Mesendoderm (in vitro differentiated cells): ENCODE measurements around the gene CANT1. TPM values are rescaled to one million over a fixed set of nuclear protein-coding genes. Genes with fewer than 3 reads are reported as not detected.

Experiments used
- DNase-seq: peaks from one replicate; pipeline ENCODE4 v3.0.0; 2013
- H2AK5ac ChIP-seq: 2 replicates; pipeline ENCODE4 v1.6.1; 2013; ENCODE audit warnings: low read length, inconsistent platforms
- H2BK120ac ChIP-seq: 2 replicates; pipeline ENCODE4 v1.6.1; 2013; ENCODE audit warnings: low read depth, mild to moderate bottlenecking, low read length, moderate library complexity, mixed read lengths
- H2BK15ac ChIP-seq: replicated peaks from 2 replicates; pipeline ENCODE4 v1.6.1; 2013; ENCODE audit warnings: low read depth, mild to moderate bottlenecking, moderate library complexity
- H2BK5ac ChIP-seq: 2 replicates; pipeline ENCODE4 v1.6.1; 2013; ENCODE audit warnings: low read length, inconsistent platforms
- H3K18ac ChIP-seq: 2 replicates; pipeline ENCODE4 v1.6.1; 2013; ENCODE audit warnings: mild to moderate bottlenecking, low read length, mixed read lengths
- H3K23ac ChIP-seq: one replicate; pipeline ENCODE4 v1.6.1; 2013; ENCODE audit warnings: low read length
- H3K27ac ChIP-seq: 2 replicates; pipeline ENCODE4 v1.5.1; 2013; ENCODE audit warnings: low read depth, mild to moderate bottlenecking, inconsistent platforms, low read length, moderate library complexity
- H3K27me3 ChIP-seq: 2 replicates; pipeline ENCODE4 v1.6.1; 2013; ENCODE audit warnings: low read length, control low read depth, mild to moderate bottlenecking, inconsistent platforms; ENCODE audit not compliant: insufficient read depth, poor library complexity
- H3K36me3 ChIP-seq: 2 replicates; pipeline ENCODE4 v1.6.1; 2013; ENCODE audit warnings: low read length, inconsistent platforms; ENCODE audit not compliant: control insufficient read depth, insufficient read depth
- H3K4ac ChIP-seq: one replicate; pipeline ENCODE4 v1.6.1; 2013; ENCODE audit warnings: low read depth, mild to moderate bottlenecking, low read length, moderate library complexity
- H3K4me1 ChIP-seq: 2 replicates; pipeline ENCODE4 v1.6.1; 2013; ENCODE audit warnings: low read depth, low read length, inconsistent platforms; ENCODE audit not compliant: control insufficient read depth
- H3K4me2 ChIP-seq: 2 replicates; pipeline ENCODE4 v1.6.1; 2013; ENCODE audit warnings: low read length
- H3K4me3 ChIP-seq: 2 replicates; pipeline ENCODE4 v1.5.1; 2013; ENCODE audit warnings: mild to moderate bottlenecking, low read length
- H3K56ac ChIP-seq: one replicate; pipeline ENCODE4 v1.6.1; 2013; ENCODE audit warnings: low read length
- H3K79me1 ChIP-seq: 2 replicates; pipeline ENCODE4 v1.6.1; 2013; ENCODE audit warnings: low read length, inconsistent platforms
- H3K79me2 ChIP-seq: 2 replicates; pipeline ENCODE4 v1.6.1; 2013; ENCODE audit warnings: mild to moderate bottlenecking, low read length; ENCODE audit not compliant: control insufficient read depth, insufficient read depth
- H3K9ac ChIP-seq: 2 replicates; pipeline ENCODE4 v1.6.1; 2013; ENCODE audit warnings: low read length, inconsistent platforms
- H4K5ac ChIP-seq: one replicate; pipeline ENCODE4 v1.6.1; 2013; ENCODE audit warnings: low read length
- H4K8ac ChIP-seq: one replicate; pipeline ENCODE4 v1.6.1; 2013; ENCODE audit warnings: low read depth, mild to moderate bottlenecking, control low read depth, low read length, moderate library complexity
- WGBS: extraction: QIAGEN DNeasy Blood & Tissue Kit; methylation state at CpG from one replicate; pipeline ENCODE4 v1.1.7; 2013; ENCODE audit warnings: low lambda C conversion rate, missing lambda C conversion rate; ENCODE audit not compliant: insufficient coverage; ENCODE audit errors: extremely low coverage; 5-methylcytosine and 5-hydroxymethylcytosine counted together
- polyA plus RNA-seq, 2 experiments: library from polyadenylated mRNA; stranded (reverse); fragments of 200-250 nt; gene quantifications; one replicate each; pipeline ENCODE4 v1.2.3, GENCODE V29; 2013

Gene CANT1
- 21.0 TPM for polyA plus RNA-seq (2013, experiment 1 of 2)
- polyA plus RNA-seq (2013, experiment 2 of 2) = 20.4 TPM

- Histone ChIP-seq H4K8ac (peak within 1 kb of the TSS; percentile 83), H3K27me3 (no peaks in the 10 kb centered on the region), H3K27ac (no peak within 1 kb of the TSS), H3K23ac (no peak within 1 kb of the TSS), H4K5ac (no peak within 1 kb of the TSS), H2BK120ac (no peak within 1 kb of the TSS), H2BK5ac (no peak within 1 kb of the TSS), H3K4me1 (peaks cover 7% of the 10 kb centered on the region), H3K56ac (peak within 1 kb of the TSS; percentile 99), H2AK5ac (no peak within 1 kb of the TSS), H3K79me1 (peaks cover 29% of the 10 kb centered on the region), H3K36me3 (no peaks in the 10 kb centered on the region), H3K9ac (peak within 1 kb of the TSS; percentile 97), H3K4me3 (peak within 1 kb of the TSS; percentile 96), H3K18ac (peak within 1 kb of the TSS; percentile 77), H2BK15ac (no peak within 1 kb of the TSS), H3K4ac (peak within 1 kb of the TSS; percentile 49), H3K79me2 (peaks cover 14% of the 10 kb centered on the region), H3K4me2 (peak within 1 kb of the TSS; percentile 86)
- no CpG with 5 or more reads among the region's 73 CpGs for WGBS
- peak; percentile 92 for DNase-seq
Observed at GRCh38 chr17:79009397-79010303, at the start of gene CANT1. TSS of gene CANT1 (minus strand) at chr17:79009764. CDS start at chr17:78997622, 12,142 bp downstream.

DNA sequence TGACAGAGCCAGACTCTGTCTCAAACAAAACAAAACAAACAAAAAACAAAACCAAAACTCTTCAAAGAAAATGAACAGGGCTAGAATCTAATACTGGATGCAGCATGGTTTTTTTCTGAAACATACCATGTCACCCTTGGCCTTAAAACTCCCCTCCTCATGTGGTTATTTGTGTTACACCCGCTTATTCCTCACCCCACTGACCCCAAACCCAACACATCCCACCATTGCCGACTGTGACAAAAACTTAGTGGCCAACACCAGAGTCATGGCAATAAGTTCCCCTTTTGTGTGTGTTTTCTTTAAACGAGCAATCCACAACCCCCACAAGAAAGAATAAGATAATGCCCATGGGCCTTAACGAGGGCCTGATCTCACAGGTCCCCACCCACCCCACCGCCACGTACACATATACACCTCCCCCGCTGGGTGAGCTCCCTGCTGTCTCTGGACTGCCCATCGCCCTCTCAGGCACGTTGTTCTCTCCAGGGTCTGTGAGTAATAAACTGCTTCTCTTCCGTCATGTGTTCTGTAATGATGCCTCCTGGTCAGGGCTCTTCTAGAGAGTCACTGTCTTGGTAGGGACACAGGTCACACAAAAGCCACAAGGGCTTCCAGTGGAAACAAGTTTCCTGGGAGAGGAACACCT, 48.3 kb upstream of the CANT1 start:
- Histone ChIP-seq H2BK5ac (no peak overlapping the region), H3K4me3 (no peak overlapping the region), H2AK5ac (no peak overlapping the region), H2BK15ac (no peak overlapping the region), H3K27ac (no peak overlapping the region), H3K4ac (no peak overlapping the region), H3K79me2 (no peaks in the 10 kb centered on the region), H4K5ac (no peak overlapping the region), H2BK120ac (no peak overlapping the region), H3K56ac (no peak overlapping the region), H3K18ac (no peak overlapping the region), H3K23ac (no peak overlapping the region), H3K9ac (no peak overlapping the region), H3K27me3 (no peaks in the 10 kb centered on the region), H4K8ac (no peak overlapping the region), H3K36me3 (no peaks in the 10 kb centered on the region), H3K4me2 (no peak overlapping the region), H3K79me1 (no peaks in the 10 kb centered on the region), H3K4me1 (no peaks in the 10 kb centered on the region)
- no CpG with 5 or more reads among the region's 10 CpGs for WGBS
- no peak for DNase-seq

DNA sequence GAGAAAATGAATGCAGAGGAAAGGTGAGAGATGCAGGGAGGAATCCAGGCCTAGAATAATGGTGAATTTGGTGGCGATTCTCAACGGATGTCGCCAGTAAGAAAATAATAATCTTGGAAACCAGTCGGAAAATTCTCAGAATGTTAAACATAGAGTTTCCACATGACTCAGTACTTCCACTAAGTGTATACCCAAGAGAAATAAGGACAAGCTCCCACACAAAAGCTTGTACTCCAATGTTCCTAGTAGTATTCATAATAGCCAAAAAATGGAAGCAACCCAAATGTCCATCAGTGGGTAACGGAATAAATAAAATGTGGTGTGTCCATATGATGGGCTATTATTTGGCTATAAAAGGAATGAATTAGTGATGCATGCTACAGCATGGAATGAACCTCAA, 45.6 kb upstream of the CANT1 start:
- Histone ChIP-seq H3K4me3 (no peak overlapping the region), H3K27ac (no peak overlapping the region), H3K18ac (no peak overlapping the region), H3K23ac (no peak overlapping the region), H2BK120ac (no peak overlapping the region), H3K4me1 (no peaks in the 10 kb centered on the region), H3K27me3 (no peaks in the 10 kb centered on the region), H3K56ac (no peak overlapping the region), H3K4me2 (no peak overlapping the region), H3K4ac (no peak overlapping the region), H4K5ac (no peak overlapping the region), H3K36me3 (no peaks in the 10 kb centered on the region), H2BK15ac (no peak overlapping the region), H3K79me2 (no peaks in the 10 kb centered on the region), H3K79me1 (no peaks in the 10 kb centered on the region), H2BK5ac (no peak overlapping the region), H2AK5ac (no peak overlapping the region), H3K9ac (no peak overlapping the region), H4K8ac (no peak overlapping the region)
- DNase-seq = no peak
- no CpG with 5 or more reads among the region's 5 CpGs for WGBS

DNA sequence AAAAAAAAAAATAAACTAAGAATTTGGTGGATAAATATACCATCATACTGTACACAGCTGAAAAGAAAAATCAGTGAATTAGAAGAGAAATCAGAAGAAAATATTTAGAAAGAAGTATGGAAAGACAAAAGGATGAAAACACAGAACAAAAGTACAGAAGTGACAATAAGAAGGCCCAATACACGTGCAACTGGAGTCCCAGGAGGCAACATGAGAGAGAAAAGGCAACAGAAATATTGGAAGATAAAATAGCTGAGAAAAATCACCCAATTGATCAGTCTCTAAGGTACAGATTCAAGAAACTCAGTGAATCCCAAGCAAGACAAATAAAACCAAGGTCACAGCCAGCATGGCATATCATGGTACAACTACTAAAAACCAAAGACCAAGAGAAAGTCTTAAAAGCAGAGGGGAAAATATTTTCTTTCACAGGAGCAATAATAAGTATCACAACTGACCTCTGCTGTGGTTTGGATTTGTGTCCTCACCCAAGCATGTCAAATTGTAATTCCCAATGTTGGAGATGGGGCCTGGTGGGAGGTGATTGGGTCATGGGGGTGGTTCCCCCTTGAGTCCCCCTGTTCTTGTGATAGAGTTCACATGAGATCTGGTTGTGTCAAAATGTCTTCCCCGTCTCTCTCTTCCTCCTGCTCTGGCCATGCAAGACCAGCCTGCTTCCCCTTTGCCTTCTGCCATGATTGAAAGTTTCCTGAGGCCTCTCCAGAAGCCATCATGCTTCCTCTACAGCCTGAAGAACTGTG, 44.8 kb upstream of the CANT1 start:
- H3K4me2 ChIP-seq = no peak overlapping the region

GRCh38 chr17:79053251-79053925, 43.8 kb upstream of the CANT1 start:
- Histone ChIP-seq H2BK5ac (no peak overlapping the region), H3K27ac (no peak overlapping the region), H3K4me1 (no peaks in the 10 kb centered on the region), H3K27me3 (no peaks in the 10 kb centered on the region), H3K18ac (no peak overlapping the region), H4K8ac (no peak overlapping the region), H3K56ac (no peak overlapping the region), H3K4ac (no peak overlapping the region), H4K5ac (no peak overlapping the region), H3K36me3 (no peaks in the 10 kb centered on the region), H3K9ac (no peak overlapping the region), H3K23ac (no peak overlapping the region), H3K4me3 (no peak overlapping the region), H2BK15ac (no peak overlapping the region), H2BK120ac (no peak overlapping the region), H2AK5ac (no peak overlapping the region), H3K79me2 (no peaks in the 10 kb centered on the region), H3K79me1 (no peaks in the 10 kb centered on the region), H3K4me2 (no peak overlapping the region)
- DNase-seq = no peak
- WGBS = no CpG with 5 or more reads among the region's 2 CpGs

More for the DNA sequence above, 44.8 kb upstream of the CANT1 start:
- Histone ChIP-seq H3K79me2 (no peaks in the 10 kb centered on the region), H4K8ac (no peak overlapping the region), H3K23ac (no peak overlapping the region), H3K27ac (no peak overlapping the region), H2BK120ac (no peak overlapping the region), H3K4me3 (no peak overlapping the region), H3K4me1 (no peaks in the 10 kb centered on the region), H3K27me3 (no peaks in the 10 kb centered on the region), H3K18ac (no peak overlapping the region), H3K4ac (no peak overlapping the region), H2BK5ac (no peak overlapping the region), H3K36me3 (no peaks in the 10 kb centered on the region), H3K9ac (no peak overlapping the region), H3K56ac (no peak overlapping the region), H2BK15ac (no peak overlapping the region), H2AK5ac (no peak overlapping the region), H3K79me1 (no peaks in the 10 kb centered on the region), H4K5ac (no peak overlapping the region)
- no CpG with 5 or more reads among the region's 2 CpGs for WGBS
- no peak for DNase-seq
